Caco-2 (cell line): Measurements from ENCODE around the gene WLS. TPM values are rescaled to one million over a fixed set of nuclear protein-coding genes. Genes with fewer than 3 reads are reported as not detected.

Experiments
- BruUV-seq: library from RNA; stranded (reverse); fragments of 400-500 nt; replicated peaks from 2 replicates; lab custom pipeline; 2021; lab: Mats Ljungman, UMichigan
- CTCF ChIA-PET: fragments of 300-600 bp; sonication (Branson Sonifier 250); formaldehyde crosslinking; loops from one replicate; lab custom pipeline; 2022; ENCODE audit warnings: antibody characterized with exemption; lab: Charles Lee
- POLR2A ChIA-PET: fragments of 300-600 bp; sonication (Branson Sonifier 250); formaldehyde crosslinking; loops from one replicate; lab custom pipeline; 2022; ENCODE audit warnings: antibody characterized with exemption; lab: Charles Lee
- DNase-seq, 2 experiments: peaks; one replicate each; pipeline versions ENCODE4 v3.0.0 to v3.0.0-alpha.2; 2020 to 2022
- H3K27me3 ChIP-seq: replicated peaks from 2 replicates; pipeline ENCODE4 v1.6.0; 2011; ENCODE audit warnings: low read length; ENCODE audit not compliant: control insufficient read depth, insufficient read depth
- H3K36me3 ChIP-seq: 2 replicates; pipeline ENCODE4 v1.5.1; 2011; ENCODE audit warnings: low read length; ENCODE audit not compliant: control insufficient read depth, insufficient read depth
- H3K4me1 ChIP-seq: fragments of 250-450 bp; sonication (Bioruptor Pico); 2 replicates; pipeline ENCODE4 v1.5.1; 2020; ENCODE audit warnings: mild to moderate bottlenecking
- H3K4me3 ChIP-seq: 2 replicates; pipeline ENCODE4 v1.5.1; 2011; ENCODE audit warnings: low read depth, mild to moderate bottlenecking, control low read depth, low read length
- H3K9me3 ChIP-seq: fragments of 250-450 bp; sonication (Bioruptor Pico); 2 replicates; pipeline ENCODE4 v1.5.1; 2020; ENCODE audit warnings: mild to moderate bottlenecking, moderate library complexity
- H3K27ac Mint-ChIP-seq: one replicate; pipeline ENCODE4 v1.8.0; 2022; ENCODE audit warnings: mixed read lengths; ENCODE audit not compliant: unreplicated experiment
- H3K27me3 Mint-ChIP-seq: one replicate; pipeline ENCODE4 v1.8.0; 2022; ENCODE audit warnings: mixed read lengths; ENCODE audit not compliant: insufficient read depth, unreplicated experiment
- H3K36me3 Mint-ChIP-seq: one replicate; pipeline ENCODE4 v1.8.0; 2022; ENCODE audit warnings: mild to moderate bottlenecking, mixed read lengths; ENCODE audit not compliant: insufficient read depth, unreplicated experiment
- H3K4me1 Mint-ChIP-seq: one replicate; pipeline ENCODE4 v1.8.0; 2022; ENCODE audit warnings: low read depth, mixed read lengths; ENCODE audit not compliant: unreplicated experiment
- H3K4me3 Mint-ChIP-seq: one replicate; pipeline ENCODE4 v1.8.0; 2022; ENCODE audit warnings: mild to moderate bottlenecking, moderate library complexity, mixed read lengths; ENCODE audit not compliant: unreplicated experiment
- H3K9me3 Mint-ChIP-seq: one replicate; pipeline ENCODE4 v1.8.0; 2022; ENCODE audit warnings: mixed read lengths; ENCODE audit not compliant: unreplicated experiment
- intact Hi-C: fragments of 100-400 bp; cut with micrococcal nuclease; formaldehyde crosslinking; loops from one replicate; pipeline ENCODE4 v1.10.0; 2022; ENCODE audit not compliant: unreplicated experiment
- total RNA-seq: library from RNA; stranded (reverse); gene quantifications from 2 replicates; pipeline ENCODE4 v1.2.3, GENCODE V29; 2022
- TF ChIP-seq, protein P1 (sequence below), 2 experiments: fragments of 200-600 bp in 1 of 2; IDR thresholded peaks; 1 replicate in 1 of 2; 2 replicates in 1 of 2; pipeline versions ENCODE4 v1.5.1 to v1.8.0; 2011 to 2022; ENCODE audit warnings: antibody characterized with exemption in 1 of 2, control low read depth in 1 of 2, inconsistent platforms in 1 of 2, low read depth in 1 of 2, low read length in 1 of 2, mild to moderate bottlenecking in 1 of 2, moderate library complexity in 1 of 2; ENCODE audit not compliant: insufficient read depth in 1 of 2, severe bottlenecking in 1 of 2, unreplicated experiment in 1 of 2

The WLS gene
- total RNA-seq, 1 experiment from 2014 or later, result 72.3 TPM

DNA sequence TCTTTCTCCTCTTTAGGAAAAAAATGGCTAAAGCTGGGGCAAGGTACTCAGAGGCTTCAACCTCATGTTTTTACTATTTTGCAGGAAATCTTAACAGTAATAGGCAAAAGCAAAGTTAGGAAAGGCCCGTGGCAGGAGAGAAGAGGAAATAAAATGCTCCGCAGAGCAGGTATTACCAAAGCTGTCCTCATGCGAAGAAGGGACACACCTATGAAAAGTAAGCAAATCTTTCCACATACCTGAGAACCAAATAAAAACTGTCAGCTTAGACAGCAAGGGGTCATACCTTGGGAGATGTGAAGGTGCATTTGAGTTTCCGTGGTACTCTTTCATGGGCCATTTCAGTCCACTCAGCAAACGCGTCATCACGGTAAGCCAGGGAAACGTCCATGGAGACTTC, 73.5 kb downstream of the WLS start:
- no TSS peak for BruUV-seq
- H3K36me3 ChIP-seq, result no peaks in the 10 kb centered on the region
- POLR2A ChIA-PET, result no interaction called here

DNA sequence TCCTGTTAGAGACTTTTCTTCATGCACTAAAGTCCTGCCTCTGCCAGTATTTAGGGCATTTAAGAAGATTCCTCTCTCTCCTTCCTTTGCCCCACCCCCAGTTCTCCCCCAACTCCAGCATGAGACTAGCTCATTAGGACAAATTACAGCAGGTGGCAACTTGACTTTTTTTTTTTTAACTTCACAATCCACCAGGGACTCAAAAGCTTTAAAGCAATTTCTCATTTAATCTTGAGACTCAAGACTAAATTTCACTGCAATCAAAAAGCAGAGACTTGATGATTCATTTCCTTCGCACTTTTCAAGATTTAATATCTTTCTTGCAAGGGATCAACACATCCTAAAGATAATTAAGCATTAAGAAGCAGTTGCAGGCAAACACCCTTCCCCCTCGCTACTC, 74.9 kb downstream of the WLS start:
- Mint-ChIP-seq H3K9me3 (no peaks in the 10 kb centered on the region), H3K27me3 (no peaks in the 10 kb centered on the region), H3K4me1 (no peaks in the 10 kb centered on the region), H3K4me3 (no peak overlapping the region), H3K36me3 (peaks cover 21% of the 10 kb centered on the region), H3K27ac (no peak overlapping the region)
- TF ChIP-seq, protein P1, sequence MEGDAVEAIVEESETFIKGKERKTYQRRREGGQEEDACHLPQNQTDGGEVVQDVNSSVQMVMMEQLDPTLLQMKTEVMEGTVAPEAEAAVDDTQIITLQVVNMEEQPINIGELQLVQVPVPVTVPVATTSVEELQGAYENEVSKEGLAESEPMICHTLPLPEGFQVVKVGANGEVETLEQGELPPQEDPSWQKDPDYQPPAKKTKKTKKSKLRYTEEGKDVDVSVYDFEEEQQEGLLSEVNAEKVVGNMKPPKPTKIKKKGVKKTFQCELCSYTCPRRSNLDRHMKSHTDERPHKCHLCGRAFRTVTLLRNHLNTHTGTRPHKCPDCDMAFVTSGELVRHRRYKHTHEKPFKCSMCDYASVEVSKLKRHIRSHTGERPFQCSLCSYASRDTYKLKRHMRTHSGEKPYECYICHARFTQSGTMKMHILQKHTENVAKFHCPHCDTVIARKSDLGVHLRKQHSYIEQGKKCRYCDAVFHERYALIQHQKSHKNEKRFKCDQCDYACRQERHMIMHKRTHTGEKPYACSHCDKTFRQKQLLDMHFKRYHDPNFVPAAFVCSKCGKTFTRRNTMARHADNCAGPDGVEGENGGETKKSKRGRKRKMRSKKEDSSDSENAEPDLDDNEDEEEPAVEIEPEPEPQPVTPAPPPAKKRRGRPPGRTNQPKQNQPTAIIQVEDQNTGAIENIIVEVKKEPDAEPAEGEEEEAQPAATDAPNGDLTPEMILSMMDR (IDR thresholded peaks at IDR 0.05; ENCODE audit: insufficient read depth in 1 of 2, low read depth in 1 of 2, low read length in 1 of 2, severe bottlenecking in 1 of 2, unreplicated experiment in 1 of 2), result no peak
- BruUV-seq, result no TSS peak
- CTCF ChIA-PET, result no interaction called here
- POLR2A ChIA-PET, result no interaction called here
- no peaks in the 10 kb centered on the region for H3K27me3 ChIP-seq
- DNase-seq, result no peak
- no peaks in the 10 kb centered on the region; the same call in 1 of the 2 replicates for H3K4me1 ChIP-seq
- H3K9me3 ChIP-seq, result no peaks in the 10 kb centered on the region
- no peak overlapping the region for H3K4me3 ChIP-seq
- intact Hi-C loops, result no loop called here
- H3K36me3 ChIP-seq, result no peaks in the 10 kb centered on the region

More for the DNA sequence above, 73.5 kb downstream of the WLS start:
- Mint-ChIP-seq H3K36me3 (peaks cover 23% of the 10 kb centered on the region), H3K4me3 (no peak overlapping the region), H3K27ac (no peak overlapping the region), H3K9me3 (no peaks in the 10 kb centered on the region), H3K27me3 (no peaks in the 10 kb centered on the region), H3K4me1 (no peaks in the 10 kb centered on the region)
- Histone ChIP-seq H3K9me3 (no peaks in the 10 kb centered on the region), H3K4me1 (no peaks in the 10 kb centered on the region; the same call in 1 of the 2 replicates), H3K27me3 (no peaks in the 10 kb centered on the region), H3K4me3 (no peak overlapping the region)
- intact Hi-C loops, result no loop called here
- DNase-seq, result no peak
- TF ChIP-seq, protein P1 (IDR thresholded peaks at IDR 0.05; ENCODE audit: insufficient read depth in 1 of 2, low read depth in 1 of 2, low read length in 1 of 2, severe bottlenecking in 1 of 2, unreplicated experiment in 1 of 2), result no peak
- CTCF ChIA-PET, result interaction anchor here (0.6 to 1.0 kb wide), 3 partner anchors 39 to 184 kb away, joined by 3 to 6 read pairs (median 3); no protein-coding TSS in a partner anchor

GRCh38 chr1:68151690-68152089, 80.6 kb downstream of the WLS start:
- Mint-ChIP-seq H3K27ac (no peak overlapping the region), H3K27me3 (no peaks in the 10 kb centered on the region)

More at GRCh38 chr1:68151690-68152089, 80.6 kb downstream of the WLS start:
- Histone ChIP-seq H3K4me3 (no peak overlapping the region), H3K27me3 (no peaks in the 10 kb centered on the region), H3K36me3 (no peaks in the 10 kb centered on the region; the same call in 1 of the 2 replicates), H3K9me3 (no peaks in the 10 kb centered on the region), H3K4me1 (no peaks in the 10 kb centered on the region)
- H3K4me1 Mint-ChIP-seq, result no peaks in the 10 kb centered on the region
- intact Hi-C loops, result no loop called here
- ChIA-PET CTCF (no interaction called here), POLR2A (no interaction called here)
- BruUV-seq, result no TSS peak
- no peak for DNase-seq
- H3K36me3 Mint-ChIP-seq, result peaks cover 20% of the 10 kb centered on the region
- TF ChIP-seq, protein P1 (IDR thresholded peaks at IDR 0.05; ENCODE audit: insufficient read depth in 1 of 2, low read depth in 1 of 2, low read length in 1 of 2, severe bottlenecking in 1 of 2, unreplicated experiment in 1 of 2), result no peak
- no peaks in the 10 kb centered on the region for H3K9me3 Mint-ChIP-seq
- no peak overlapping the region for H3K4me3 Mint-ChIP-seq
